Mammary microvascular endothelial cell (primary cell): ENCODE measurements around the gene ZBED2. TPM values are rescaled to one million over a fixed set of nuclear protein-coding genes. Genes with fewer than 3 reads are reported as not detected.

ENCODE experiments used
- total RNA-seq: library from RNA; depleted of rRNA; stranded (reverse); fragments of >200 nt; gene quantifications from 2 replicates; pipeline ENCODE4 v1.2.3, GENCODE V29; 2015

The ZBED2 gene
- total RNA-seq = not detected in 2 replicates

DNA sequence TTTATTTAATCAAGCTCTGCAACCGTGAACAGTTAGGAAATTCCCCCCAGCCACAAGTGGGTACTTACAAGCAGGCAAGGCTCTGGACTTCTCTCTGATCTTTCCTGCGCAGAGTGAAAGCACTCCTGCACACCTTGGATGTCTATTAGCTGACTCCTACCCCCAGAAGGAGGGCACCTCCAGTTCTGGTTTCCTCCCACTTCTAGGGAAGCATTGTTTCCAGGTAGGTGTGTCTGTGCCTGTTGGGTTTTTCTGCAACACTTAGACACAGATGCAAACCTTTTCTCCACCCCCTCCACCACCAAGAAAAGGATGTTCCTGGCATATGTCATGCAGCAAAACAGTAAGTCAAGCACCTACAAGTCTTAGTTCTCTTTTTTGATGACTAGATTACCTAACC lies at the start of gene ZBED2:
ZBED2 (minus strand) TSS at position 115 of the 400 bp plus-strand sequence. CDS start 1,145 bp downstream, outside the sequence.

Other genes starting within 250 kb of the ZBED2 start
- gene CD96, start 53.1 kb downstream of the ZBED2 start, total RNA-seq = not detected in 2 replicates
- gene PLCXD2, start 79.3 kb upstream of the ZBED2 start, total RNA-seq = 0.54 and 0.67 TPM in 2 replicates